Suppressor macrophage treated with lipopolysaccharide for 4 hours (primary cell): ENCODE data around the gene TRAK1.

Source experiments
- DNase-seq: peaks from one replicate; pipeline ENCODE4 v3.0.0-alpha.2; 2020

The TRAK1 gene

DNA sequence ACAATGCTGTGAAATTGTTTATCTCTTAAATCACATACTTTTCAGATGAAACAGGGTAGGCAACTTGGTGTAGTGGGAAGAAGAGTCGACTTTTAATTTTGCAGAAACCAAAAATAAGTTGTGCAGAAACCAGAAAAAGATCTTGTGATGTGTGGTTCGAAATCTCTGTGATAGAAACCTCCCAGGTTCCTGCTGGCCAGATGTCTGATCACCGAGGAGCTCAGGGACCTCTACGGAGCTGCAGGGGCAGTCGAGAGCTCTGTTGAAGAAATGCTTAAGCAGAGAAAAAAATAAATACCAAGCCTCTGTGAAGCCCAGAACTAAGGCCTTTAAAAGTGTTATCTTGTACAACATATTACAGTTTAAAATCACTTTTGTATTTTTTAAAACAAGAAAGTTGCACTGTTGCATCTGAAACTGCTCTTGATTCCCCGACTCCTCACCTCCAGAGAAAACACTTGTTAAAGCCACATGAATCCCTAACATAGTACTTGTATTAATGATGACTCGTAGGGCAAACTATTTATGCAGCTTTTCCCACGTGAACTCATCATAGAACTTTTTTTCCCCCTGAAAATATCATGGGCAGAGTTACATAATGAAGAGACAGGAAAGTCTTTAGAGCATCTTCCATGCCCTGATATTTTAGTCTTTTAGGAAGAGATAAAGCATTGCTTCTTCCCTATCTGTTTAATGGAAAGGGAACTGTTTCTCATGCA lies 123.6 kb downstream of the TRAK1 start:
- DNase-seq, result no peak

- DNase-seq, result no peak
Measured at GRCh38 chr3:42216302-42216701, 125.1 kb downstream of the TRAK1 start.

DNA sequence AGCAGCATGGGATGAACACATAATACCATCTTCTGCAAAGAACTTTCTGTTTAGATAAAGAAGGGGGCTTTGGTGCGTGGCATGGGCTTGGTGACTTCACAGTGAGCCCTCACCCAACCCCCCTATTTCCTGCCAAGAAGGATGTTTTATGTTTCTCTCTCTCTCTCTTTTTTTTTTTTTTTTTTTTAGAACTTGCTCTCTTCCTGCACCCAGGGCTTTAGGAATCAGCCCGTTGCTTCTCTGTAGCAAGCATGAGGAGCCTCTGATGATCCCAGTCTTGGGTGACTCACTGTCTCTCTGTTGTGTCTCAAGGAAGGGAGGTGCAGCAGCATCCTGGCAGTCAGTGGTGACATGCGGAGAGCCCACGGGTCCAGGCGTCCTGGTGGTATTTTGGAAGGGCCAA lies 125.8 kb downstream of the TRAK1 start:
- no peak for DNase-seq

- no peak for DNase-seq
Measured at GRCh38 chr3:42220436-42221121, 129.4 kb downstream of the TRAK1 start.

GRCh38 chr3:42222942-42223693 lies 132.0 kb downstream of the TRAK1 start:
- no peak for DNase-seq

GRCh38 chr3:42224178-42224577 lies 133.0 kb downstream of the TRAK1 start:
- DNase-seq, result no peak

- no peak for DNase-seq
Measured at GRCh38 chr3:42224658-42225421, 133.7 kb downstream of the TRAK1 start.

DNA sequence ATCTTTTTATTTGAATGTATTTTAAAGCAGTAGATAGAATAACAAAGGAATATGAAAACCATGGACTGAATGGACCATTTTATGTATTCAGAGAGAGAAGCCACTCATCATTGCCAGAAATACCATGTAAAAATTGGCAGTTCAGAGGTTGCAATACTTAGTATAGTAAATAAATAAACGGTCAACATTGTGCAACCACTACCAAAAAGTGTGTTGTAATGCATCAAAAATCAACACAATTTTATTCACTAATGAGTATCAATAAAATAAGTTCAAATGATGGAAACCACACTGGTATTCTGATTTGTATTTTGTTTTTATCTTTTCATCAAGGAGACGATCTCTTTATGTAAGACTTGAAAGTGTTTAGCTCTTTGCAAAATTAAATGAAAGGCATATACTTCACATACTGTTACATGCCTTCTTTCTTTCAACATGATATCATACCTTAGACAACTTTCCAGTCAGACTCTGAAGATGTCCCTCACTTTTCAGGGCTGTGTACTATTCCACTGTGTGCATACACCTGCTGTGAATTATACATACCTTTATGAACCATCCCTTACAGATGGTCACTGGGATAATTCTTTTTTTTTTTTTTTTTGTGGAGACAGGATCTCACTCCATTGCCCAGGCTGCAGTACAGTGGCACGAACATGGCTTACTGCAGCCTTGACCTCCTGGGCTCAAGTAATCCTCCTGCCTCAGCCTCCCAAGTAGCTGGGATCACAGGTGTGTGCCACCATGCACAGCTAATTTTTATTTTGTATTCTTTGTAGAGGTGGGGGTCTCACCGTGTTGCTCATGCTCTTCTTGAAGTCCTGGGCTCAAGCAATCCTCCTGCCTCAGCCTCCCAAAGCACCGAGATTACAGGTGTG lies 134.6 kb downstream of the TRAK1 start:
- DNase-seq, result no peak

- no peak for DNase-seq
Measured at GRCh38 chr3:42226470-42227425, 135.6 kb downstream of the TRAK1 start.

DNA sequence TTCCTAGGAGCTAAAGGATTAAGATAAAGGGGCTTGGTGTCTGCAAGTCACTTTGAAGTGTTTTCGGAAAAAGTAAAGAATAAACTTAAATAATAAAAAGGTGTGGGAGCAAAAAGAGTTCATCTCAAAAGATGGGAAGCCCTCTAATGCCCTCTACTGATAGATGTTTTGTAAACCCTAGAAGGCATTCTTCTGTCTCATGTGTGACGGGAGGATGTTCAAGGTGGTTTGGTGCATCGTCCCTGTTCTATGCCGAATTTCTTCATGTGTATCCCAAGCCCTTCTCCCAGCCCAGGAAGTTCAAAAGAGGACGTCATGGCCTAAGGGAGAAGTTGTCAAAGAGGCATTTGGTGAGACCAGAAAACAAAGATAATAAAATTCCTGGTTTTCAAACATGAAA lies 137.6 kb downstream of the TRAK1 start:
- no peak for DNase-seq

DNA sequence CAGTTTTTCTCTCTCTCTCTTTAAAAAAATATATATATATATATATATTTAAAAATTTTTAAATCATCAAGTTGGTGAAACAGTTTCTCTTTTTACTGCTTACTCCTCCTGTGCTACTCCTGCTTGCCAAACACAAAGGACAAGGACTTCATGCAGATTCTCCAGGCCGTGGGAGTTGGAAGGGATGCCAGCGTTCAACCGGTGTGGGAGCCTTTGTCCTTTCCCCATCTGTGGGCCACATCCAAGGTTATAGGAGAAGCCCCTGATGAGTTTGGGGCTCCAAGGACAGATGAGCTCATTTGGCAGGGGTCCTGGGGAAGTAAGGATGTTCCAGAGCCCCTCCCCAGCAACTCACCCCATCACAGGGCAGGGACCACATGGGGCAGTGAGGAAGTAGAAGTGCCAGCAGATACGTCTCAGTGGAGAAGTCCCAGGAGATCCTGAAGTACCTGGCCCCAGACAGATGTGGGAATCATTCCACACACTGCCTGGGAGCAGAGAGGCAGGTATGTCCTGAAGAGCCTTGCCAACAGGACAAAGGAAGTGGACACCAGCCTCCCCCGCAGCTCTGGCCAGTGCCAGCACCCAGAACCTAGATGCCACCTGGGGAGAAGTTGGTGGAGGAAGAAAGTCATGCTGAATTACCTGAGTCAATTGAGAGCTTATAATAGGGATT lies 138.2 kb downstream of the TRAK1 start:
- no peak for DNase-seq

DNA sequence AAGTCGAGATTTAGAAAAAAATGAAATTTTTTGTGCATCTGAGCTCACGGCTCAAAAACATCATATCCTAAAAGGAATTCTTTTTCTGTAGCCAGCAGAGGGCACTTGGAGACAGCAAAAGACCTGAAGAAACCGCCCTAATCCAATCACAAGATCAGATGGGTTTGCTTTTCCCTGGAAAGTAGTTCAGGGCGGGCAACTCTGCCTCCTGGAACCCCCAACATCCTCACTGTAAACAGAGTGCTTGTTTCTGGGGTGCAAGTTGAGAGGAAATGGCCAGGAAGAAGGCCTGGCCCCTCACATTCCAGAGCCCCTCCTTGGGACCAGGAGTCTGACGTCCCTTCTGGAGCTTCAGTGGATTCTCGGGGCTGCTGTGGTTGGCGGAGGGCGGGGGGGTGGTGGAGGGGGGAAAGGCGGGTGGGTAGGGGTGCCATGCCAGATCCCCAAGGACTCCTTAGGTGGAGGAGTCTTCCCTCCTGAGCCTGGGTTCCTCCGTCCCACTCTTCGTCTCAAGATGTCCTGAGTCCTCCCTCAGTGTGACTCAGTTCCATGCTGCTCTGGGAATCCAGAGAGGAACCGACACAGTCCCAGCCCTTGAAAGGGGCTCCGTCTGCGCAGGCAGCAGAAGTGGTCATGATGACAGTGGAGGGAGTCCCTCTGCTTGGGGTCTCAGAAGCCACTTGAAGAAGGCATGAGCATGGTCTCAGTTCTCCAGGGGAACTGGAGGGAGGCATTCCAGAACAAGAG lies 139.0 kb downstream of the TRAK1 start:
- peak; percentile 44 for DNase-seq

DNA sequence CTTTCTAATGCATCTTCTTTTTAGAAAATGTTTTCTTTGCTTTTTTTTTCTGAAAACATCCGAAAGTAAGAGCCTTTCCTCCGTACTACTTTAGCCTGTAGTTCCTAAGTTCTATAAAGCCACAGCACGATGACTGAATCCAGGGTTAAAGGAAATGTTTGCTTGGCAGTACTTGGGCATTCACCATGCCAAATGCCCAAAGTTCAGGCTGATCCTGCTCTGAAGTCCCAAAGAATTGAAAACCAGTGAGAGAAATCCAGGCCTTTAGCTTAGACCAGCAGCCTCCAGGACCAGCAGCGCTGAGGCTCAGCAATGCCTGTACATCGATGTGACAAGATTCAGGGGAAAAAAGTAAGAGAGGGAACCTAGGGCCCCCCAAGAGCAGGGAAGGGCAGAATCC lies 139.7 kb downstream of the TRAK1 start:
- no peak for DNase-seq

- no peak for DNase-seq
Measured at GRCh38 chr3:42235532-42235931, 144.4 kb downstream of the TRAK1 start.

- no peak for DNase-seq
Measured at GRCh38 chr3:42236611-42237010, 145.5 kb downstream of the TRAK1 start.

DNA sequence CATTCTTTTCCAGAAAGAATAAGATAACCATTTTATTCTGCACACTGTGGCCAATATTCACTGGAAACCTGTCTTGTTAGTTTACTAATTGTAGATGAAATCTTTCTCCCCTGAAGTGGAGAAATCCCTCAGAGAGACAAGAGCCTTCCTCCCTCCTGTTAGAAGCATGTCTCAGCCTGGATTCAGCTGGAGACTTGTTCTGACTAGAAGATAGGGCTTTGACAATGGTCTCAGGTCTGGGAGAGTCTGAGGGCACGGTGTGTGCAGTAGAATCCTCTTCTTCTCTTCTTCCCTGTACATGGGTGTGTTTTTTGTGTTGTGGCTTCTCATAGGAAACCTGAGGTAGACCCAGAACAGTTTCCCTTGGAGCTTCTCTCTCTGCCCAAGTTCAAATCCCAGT lies 154.9 kb downstream of the TRAK1 start:
- no peak for DNase-seq

GRCh38 chr3:42247576-42248027 lies 156.4 kb downstream of the TRAK1 start:
- peak; percentile 66 for DNase-seq

GRCh38 chr3:42250761-42251160 lies 159.6 kb downstream of the TRAK1 start:
- no peak for DNase-seq

GRCh38 chr3:42254566-42254965 lies 163.4 kb downstream of the TRAK1 start:
- no peak for DNase-seq
